Liver (tissue), 3 donors: ENCODE measurements around the gene AJAP1.

Experiments
- EGR1 ChIP-seq, 2 donors: IDR thresholded peaks; 2 replicates each; pipeline ENCODE4 v1.6.1; 2016 to 2018; ENCODE audit warnings: antibody characterized with exemption in 2 of 2, low read depth in 2 of 2
- TF ChIP-seq, protein P1 (sequence below): fragments of 150-350 bp; IDR thresholded peaks from 2 replicates; pipeline ENCODE4 v1.5.1; 2017; ENCODE audit warnings: improper control_type of control experiment, low read depth, low read length; ENCODE audit not compliant: missing input control
- donor health status: healthy.
- donor health status: healthy.

DNA sequence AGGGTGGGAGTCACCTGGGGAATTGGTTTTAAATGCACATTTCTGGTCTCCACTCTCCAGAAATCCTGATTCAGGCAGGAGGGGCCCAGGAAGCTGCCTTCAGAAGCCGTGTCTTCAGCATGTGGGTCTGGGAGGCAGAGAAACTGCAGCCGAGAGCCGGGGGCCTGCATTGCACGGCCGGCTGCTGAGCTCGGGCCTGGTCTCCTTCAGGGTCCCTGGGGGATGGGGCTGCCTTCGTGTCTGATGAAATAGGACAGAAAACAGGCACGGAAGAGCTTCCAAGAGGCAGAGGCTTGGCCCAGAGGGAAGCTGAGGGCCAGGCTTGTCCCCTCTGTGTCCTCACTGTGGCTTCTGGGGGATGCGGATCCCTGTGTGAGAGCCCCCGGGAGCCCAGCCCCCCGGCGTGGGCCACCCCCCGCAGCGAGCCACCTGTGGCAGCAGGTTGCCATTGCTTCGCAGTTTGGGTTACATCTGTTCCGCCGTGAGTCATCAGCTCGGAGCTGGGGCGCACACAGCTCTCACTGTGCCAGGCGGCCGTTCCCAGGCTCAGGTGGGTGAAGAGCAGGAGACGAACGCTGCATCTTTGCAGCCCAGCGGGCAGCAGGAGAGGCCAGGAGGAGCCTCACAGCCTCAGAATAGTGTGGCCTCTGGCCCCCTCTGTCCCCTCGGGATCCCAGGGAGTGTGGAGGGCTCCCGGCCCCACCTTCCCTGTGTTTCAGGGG lies 72.4 kb downstream of the AJAP1 start:
- TF ChIP-seq, protein P1, sequence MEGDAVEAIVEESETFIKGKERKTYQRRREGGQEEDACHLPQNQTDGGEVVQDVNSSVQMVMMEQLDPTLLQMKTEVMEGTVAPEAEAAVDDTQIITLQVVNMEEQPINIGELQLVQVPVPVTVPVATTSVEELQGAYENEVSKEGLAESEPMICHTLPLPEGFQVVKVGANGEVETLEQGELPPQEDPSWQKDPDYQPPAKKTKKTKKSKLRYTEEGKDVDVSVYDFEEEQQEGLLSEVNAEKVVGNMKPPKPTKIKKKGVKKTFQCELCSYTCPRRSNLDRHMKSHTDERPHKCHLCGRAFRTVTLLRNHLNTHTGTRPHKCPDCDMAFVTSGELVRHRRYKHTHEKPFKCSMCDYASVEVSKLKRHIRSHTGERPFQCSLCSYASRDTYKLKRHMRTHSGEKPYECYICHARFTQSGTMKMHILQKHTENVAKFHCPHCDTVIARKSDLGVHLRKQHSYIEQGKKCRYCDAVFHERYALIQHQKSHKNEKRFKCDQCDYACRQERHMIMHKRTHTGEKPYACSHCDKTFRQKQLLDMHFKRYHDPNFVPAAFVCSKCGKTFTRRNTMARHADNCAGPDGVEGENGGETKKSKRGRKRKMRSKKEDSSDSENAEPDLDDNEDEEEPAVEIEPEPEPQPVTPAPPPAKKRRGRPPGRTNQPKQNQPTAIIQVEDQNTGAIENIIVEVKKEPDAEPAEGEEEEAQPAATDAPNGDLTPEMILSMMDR: no peak
- no peak for TF ChIP-seq EGR1 (IDR thresholded peaks at IDR 0.05; ENCODE audit: low read depth in 2 of 2)
